SK-N-MC (cell line): ENCODE measurements around the gene KIF1A.

Experiments used
- DNase-seq: peaks from one replicate; pipeline ENCODE4 v3.0.0-alpha.2; 2011; ENCODE audit warnings: low read depth, low spot score
- H3K27ac ChIP-seq: fragments of 200-600 bp; sonication (generic); 2 replicates; pipeline ENCODE4 v1.5.1; 2016; ENCODE audit warnings: mixed run types
- H3K36me3 ChIP-seq: fragments of 200-600 bp; sonication (generic); 2 replicates; pipeline ENCODE4 v1.6.1; 2017; ENCODE audit warnings: antibody characterized with exemption, low read length, mixed read lengths; ENCODE audit not compliant: insufficient read depth
- H3K4me3 ChIP-seq: fragments of 200-600 bp; sonication (generic); 2 replicates; pipeline ENCODE4 v1.5.1; 2016
- H3K9ac ChIP-seq: fragments of 200-600 bp; sonication (generic); 2 replicates; pipeline ENCODE4 v1.8.0; 2017; ENCODE audit warnings: mixed run types, mixed read lengths; ENCODE audit not compliant: insufficient read length
- H3K9me3 ChIP-seq: fragments of 200-600 bp; sonication (generic); 2 replicates; pipeline ENCODE4 v1.6.1; 2017; ENCODE audit warnings: low read depth, mild to moderate bottlenecking, antibody characterized with exemption, low read length, moderate library complexity, mixed read lengths
- EZH2 ChIP-seq: fragments of 200-600 bp; sonication (generic); IDR thresholded peaks from one replicate; pipeline ENCODE4 v1.6.1; 2017; ENCODE audit warnings: antibody characterized with exemption
- FOXP2 ChIP-seq: optimal IDR thresholded peaks from 2 replicates; pipeline ENCODE3; 2011; ENCODE audit warnings: mild to moderate bottlenecking, moderate library complexity; ENCODE audit not compliant: insufficient read depth; ENCODE audit errors: extremely low read length, control extremely low read depth
- POLR2AphosphoS5 ChIP-seq: IDR thresholded peaks from 2 replicates; pipeline ENCODE4 v1.6.1; 2012; ENCODE audit warnings: mild to moderate bottlenecking, low read depth, low read length, borderline replicate concordance

KIF1A gene

GRCh38 chr2:240777456-240778212 is 42.4 kb downstream of the KIF1A start:
- no peak overlapping the region for H3K4me3 ChIP-seq
- no peaks in the 10 kb centered on the region for H3K9me3 ChIP-seq
- no peak overlapping the region for H3K27ac ChIP-seq
- H3K9ac ChIP-seq = no peak overlapping the region
- TF ChIP-seq POLR2AphosphoS5 (no peak), EZH2 (no peak), FOXP2 (no peak)
- DNase-seq = no peak
- no peaks in the 10 kb centered on the region for H3K36me3 ChIP-seq

- Histone ChIP-seq H3K27ac (no peak overlapping the region), H3K36me3 (no peaks in the 10 kb centered on the region), H3K9me3 (no peaks in the 10 kb centered on the region), H3K4me3 (no peak overlapping the region), H3K9ac (no peak overlapping the region)
- no peak for DNase-seq
- TF ChIP-seq POLR2AphosphoS5 (no peak), EZH2 (no peak), FOXP2 (no peak)
Observed at GRCh38 chr2:240775905-240776304, 44.1 kb downstream of the KIF1A start.

DNA sequence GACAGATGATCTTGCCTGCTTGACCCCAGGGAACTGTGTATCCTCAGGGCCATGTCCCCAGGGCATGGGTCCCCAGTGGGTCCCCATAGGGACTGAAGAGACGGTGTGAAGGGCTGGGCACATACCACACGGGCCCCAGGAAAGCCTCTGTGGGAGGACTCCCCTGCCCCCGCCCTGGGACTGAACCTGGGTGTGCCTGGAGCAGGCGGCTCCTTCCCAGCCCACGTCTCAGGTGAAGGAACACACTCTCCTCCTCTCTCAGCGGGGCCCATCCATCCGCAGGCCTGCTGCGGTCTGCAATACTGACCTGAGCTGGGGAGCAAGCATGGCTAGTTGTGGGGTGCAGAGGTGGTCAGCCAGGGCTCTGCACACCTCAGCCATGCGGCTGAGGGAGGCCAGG is 45.2 kb downstream of the KIF1A start:
- no peak overlapping the region for H3K9ac ChIP-seq
- H3K27ac ChIP-seq = no peak overlapping the region
- no peak for DNase-seq
- H3K4me3 ChIP-seq = no peak overlapping the region
- no peaks in the 10 kb centered on the region for H3K9me3 ChIP-seq
- H3K36me3 ChIP-seq = no peaks in the 10 kb centered on the region
- TF ChIP-seq FOXP2 (no peak), POLR2AphosphoS5 (no peak), EZH2 (no peak)

GRCh38 chr2:240769096-240769495 is 50.9 kb downstream of the KIF1A start:
- Histone ChIP-seq H3K27ac (no peak overlapping the region), H3K4me3 (no peak overlapping the region), H3K9ac (no peak overlapping the region), H3K36me3 (no peaks in the 10 kb centered on the region), H3K9me3 (no peaks in the 10 kb centered on the region)
- TF ChIP-seq EZH2 (no peak), POLR2AphosphoS5 (no peak), FOXP2 (no peak)
- DNase-seq = no peak

- Histone ChIP-seq H3K4me3 (no peak overlapping the region), H3K27ac (no peak overlapping the region), H3K9me3 (no peaks in the 10 kb centered on the region), H3K36me3 (no peaks in the 10 kb centered on the region), H3K9ac (no peak overlapping the region)
- TF ChIP-seq FOXP2 = no peak
- no peak for TF ChIP-seq POLR2AphosphoS5
- TF ChIP-seq EZH2 = no peak
- no peak for DNase-seq
Observed at GRCh38 chr2:240768216-240768615, 51.8 kb downstream of the KIF1A start.

DNA sequence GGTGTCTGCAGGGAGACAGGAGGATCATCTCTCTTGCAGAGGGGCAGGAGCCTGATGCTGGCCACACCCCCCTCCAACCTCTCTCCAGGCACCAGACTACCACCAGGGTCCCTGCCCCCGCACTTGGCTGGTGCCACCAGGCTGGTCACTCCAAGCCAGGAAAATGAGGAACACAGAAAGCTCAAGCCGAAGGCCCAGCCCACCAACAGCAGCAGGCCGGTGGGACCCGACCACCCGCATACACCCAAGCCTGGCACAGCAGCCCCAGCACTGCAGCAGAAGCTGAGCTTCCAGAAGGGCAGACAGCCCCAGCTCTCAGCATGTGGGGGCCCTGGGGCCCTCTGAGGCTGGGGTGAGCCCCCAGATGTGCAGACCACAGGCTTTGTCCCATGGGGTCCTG is 52.7 kb downstream of the KIF1A start:
- TF ChIP-seq EZH2 (no peak), POLR2AphosphoS5 (no peak), FOXP2 (no peak)
- Histone ChIP-seq H3K9ac (no peak overlapping the region), H3K9me3 (no peaks in the 10 kb centered on the region), H3K27ac (no peak overlapping the region), H3K4me3 (no peak overlapping the region), H3K36me3 (no peaks in the 10 kb centered on the region)
- no peak for DNase-seq

DNA sequence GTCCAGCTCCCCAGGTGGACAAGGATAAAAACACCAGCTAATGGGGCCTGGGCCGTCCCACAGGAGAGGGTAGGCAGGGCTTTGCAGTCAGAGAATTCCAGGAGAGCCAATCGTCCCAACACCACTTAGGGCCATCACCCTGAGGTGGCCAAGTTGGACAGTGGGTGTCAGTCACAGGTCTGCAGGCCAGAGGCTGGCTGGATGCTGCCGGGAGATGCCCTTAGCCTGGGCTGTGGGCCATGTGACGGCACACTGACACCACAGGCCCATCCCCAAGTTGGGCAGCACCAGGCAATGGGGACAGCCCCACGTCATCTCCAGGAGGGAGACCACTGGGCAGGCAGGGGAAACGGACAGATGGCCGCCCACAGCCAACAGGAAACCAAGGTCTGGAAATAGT is 53.9 kb downstream of the KIF1A start:
- no peak overlapping the region for H3K27ac ChIP-seq
- DNase-seq = no peak
- H3K9ac ChIP-seq = no peak overlapping the region
- TF ChIP-seq POLR2AphosphoS5 = no peak
- H3K9me3 ChIP-seq = no peaks in the 10 kb centered on the region
- H3K36me3 ChIP-seq = no peaks in the 10 kb centered on the region
- H3K4me3 ChIP-seq = no peak overlapping the region

- H3K36me3 ChIP-seq = no peaks in the 10 kb centered on the region
- no peak overlapping the region for H3K9ac ChIP-seq
- no peak overlapping the region for H3K27ac ChIP-seq
- TF ChIP-seq FOXP2 (no peak), POLR2AphosphoS5 (no peak), EZH2 (no peak)
- H3K9me3 ChIP-seq = no peaks in the 10 kb centered on the region
- no peak for DNase-seq
- no peak overlapping the region for H3K4me3 ChIP-seq
Observed at GRCh38 chr2:240765007-240765406, 55.0 kb downstream of the KIF1A start.

DNA sequence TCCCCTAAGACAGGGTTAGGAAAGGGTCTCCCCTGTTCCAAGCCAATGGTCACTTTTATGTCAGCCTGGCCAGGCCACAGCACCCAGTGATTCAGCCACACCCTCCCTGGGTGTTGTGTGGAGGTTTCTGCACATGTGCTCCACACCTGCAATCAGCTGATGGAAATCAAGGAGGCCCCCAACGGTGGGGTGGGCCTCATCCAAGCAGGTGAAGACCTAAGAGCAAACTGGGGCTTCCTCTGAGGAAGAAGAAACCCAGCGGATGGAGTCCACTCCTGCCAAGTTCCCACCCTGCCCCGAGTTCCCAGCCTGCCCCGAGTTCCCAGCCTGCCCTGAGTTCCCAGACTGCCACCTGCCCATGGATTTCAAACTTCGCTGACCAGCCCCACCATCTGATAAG is 55.4 kb downstream of the KIF1A start:
- DNase-seq = no peak
- no peak overlapping the region for H3K27ac ChIP-seq
- no peak overlapping the region for H3K9ac ChIP-seq
- TF ChIP-seq EZH2 = no peak
- TF ChIP-seq POLR2AphosphoS5 = no peak
- no peak for TF ChIP-seq FOXP2
- no peaks in the 10 kb centered on the region for H3K36me3 ChIP-seq
- H3K9me3 ChIP-seq = no peaks in the 10 kb centered on the region
- H3K4me3 ChIP-seq = no peak overlapping the region
